Esophagus squamous epithelium (tissue), 5 donors: ENCODE data around the gene MICAL2. TPM values are rescaled to one million over a fixed set of nuclear protein-coding genes. Genes with fewer than 3 reads are reported as not detected.

Experiments used
- DNase-seq: peaks from one replicate; lab custom pipeline; 2025; lab: John Stamatoyannopoulos, UW
- H3K27ac ChIP-seq, 4 donors: fragments of 200-600 bp; sonication (generic); one replicate each; pipeline ENCODE4 v1.5.1; 2016 to 2019; ENCODE audit warnings: mild to moderate bottlenecking in 1 of 4
- H3K27me3 ChIP-seq, 4 donors: fragments of 200-600 bp; sonication (generic); 1 replicate in 3 of 4; 2 replicates in 1 of 4; pipeline versions ENCODE4 v1.5.1 to v1.6.0; 2017 to 2021; ENCODE audit warnings: antibody characterized with exemption in 1 of 4
- H3K36me3 ChIP-seq, 3 donors: fragments of 200-600 bp; sonication (generic); one replicate each; pipeline ENCODE4 v1.5.1; 2016 to 2019
- H3K4me1 ChIP-seq, 3 donors: fragments of 200-600 bp; sonication (generic); one replicate each; pipeline ENCODE4 v1.5.1; 2017 to 2019
- H3K4me3 ChIP-seq, 4 donors: fragments of 200-600 bp; sonication (generic); 1 replicate in 3 of 4; 2 replicates in 1 of 4; pipeline ENCODE4 v1.5.1; 2016 to 2019; ENCODE audit warnings: mild to moderate bottlenecking in 2 of 4, moderate library complexity in 1 of 4
- H3K9me3 ChIP-seq, 3 donors: fragments of 200-600 bp; sonication (generic); one replicate each; pipeline ENCODE4 v1.5.1; 2016 to 2019
- POLR2A ChIP-seq, 4 donors: fragments of 450-650 bp; IDR thresholded peaks; one replicate each; pipeline ENCODE4 v1.6.1; 2017; ENCODE audit warnings: antibody characterized with exemption in 4 of 4, mild to moderate bottlenecking in 4 of 4, moderate library complexity in 3 of 4
- WGBS, 2 donors: methylation state at CpG; one replicate each; pipeline ENCODE4 v1.1.5; 2018; 5-methylcytosine and 5-hydroxymethylcytosine counted together
- intact Hi-C: fragments of 100-400 bp; cut with DNase I; formaldehyde crosslinking; loops from one replicate; pipeline ENCODE4 v1.15.0; 2022
- total RNA-seq, 4 donors: library from RNA; depleted of rRNA; stranded (reverse); fragments of >200 nt; gene quantifications; one replicate each; pipeline ENCODE4 v1.1.0, GENCODE V29; 2016
- TF ChIP-seq, protein P1 (sequence below), 6 experiments: fragments of 450-650 bp in 4 of 6; fragments of 200-600 bp in 2 of 6; sonication (generic) in 2 of 6; IDR thresholded peaks; one replicate each; pipeline ENCODE4 v1.5.1; 2016 to 2019; ENCODE audit warnings: antibody characterized with exemption in 6 of 6, mild to moderate bottlenecking in 4 of 6, moderate library complexity in 4 of 6
- donor health status: DM: yes; HTN: yes; CAD: no.

Gene MICAL2
- total RNA-seq, 4 donors from 2014 or later: 10.1 to 49.0 (median 19.8) TPM

DNA sequence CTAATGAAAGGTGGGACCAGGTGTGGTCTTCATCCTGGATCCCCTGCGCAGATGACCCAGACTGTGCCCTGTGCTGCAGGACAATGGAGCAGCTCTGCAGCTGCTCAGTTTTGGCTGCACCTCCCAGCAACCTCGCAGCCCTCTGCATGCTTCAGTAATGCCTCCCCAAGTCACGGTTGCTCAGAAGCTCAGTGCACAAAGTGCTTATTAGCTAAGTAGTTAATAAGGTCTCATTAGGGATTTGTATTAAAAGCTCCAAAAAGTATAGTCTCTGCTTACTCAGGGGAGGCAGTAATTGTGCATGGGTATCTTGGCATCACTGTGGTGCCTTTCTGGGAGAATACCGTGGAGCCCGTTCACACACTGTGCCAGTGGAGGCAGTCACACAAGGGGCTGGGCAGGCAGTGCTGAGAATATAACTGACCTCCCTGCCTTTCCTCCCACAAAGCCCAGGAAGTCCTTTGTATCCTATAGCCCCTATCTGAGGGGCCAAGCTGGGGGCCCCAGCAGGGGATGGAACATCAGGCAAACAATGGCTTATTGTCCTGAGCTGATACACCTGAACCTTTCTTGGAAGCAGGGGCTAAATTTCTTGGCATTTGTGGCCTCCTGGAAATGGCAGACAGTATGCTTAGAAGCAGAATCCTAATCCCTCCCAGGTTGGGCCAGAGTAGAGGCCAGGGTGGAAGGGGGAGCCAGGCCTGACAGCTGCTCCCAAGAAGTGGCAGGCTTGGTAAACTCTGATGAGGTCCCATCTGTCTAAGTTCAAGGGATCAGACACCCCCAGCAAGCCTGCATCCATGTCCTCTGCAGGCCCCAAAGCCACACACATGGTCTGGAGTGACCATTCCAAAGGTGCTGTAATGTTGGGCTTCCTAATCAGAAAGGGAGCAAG, 141.5 kb downstream of the MICAL2 start:
- no peak for TF ChIP-seq POLR2A (IDR thresholded peaks at IDR 0.05)
- TF ChIP-seq, protein P1, sequence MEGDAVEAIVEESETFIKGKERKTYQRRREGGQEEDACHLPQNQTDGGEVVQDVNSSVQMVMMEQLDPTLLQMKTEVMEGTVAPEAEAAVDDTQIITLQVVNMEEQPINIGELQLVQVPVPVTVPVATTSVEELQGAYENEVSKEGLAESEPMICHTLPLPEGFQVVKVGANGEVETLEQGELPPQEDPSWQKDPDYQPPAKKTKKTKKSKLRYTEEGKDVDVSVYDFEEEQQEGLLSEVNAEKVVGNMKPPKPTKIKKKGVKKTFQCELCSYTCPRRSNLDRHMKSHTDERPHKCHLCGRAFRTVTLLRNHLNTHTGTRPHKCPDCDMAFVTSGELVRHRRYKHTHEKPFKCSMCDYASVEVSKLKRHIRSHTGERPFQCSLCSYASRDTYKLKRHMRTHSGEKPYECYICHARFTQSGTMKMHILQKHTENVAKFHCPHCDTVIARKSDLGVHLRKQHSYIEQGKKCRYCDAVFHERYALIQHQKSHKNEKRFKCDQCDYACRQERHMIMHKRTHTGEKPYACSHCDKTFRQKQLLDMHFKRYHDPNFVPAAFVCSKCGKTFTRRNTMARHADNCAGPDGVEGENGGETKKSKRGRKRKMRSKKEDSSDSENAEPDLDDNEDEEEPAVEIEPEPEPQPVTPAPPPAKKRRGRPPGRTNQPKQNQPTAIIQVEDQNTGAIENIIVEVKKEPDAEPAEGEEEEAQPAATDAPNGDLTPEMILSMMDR (IDR thresholded peaks at IDR 0.05): no peak
- intact Hi-C loops: no loop called here
- WGBS, 2 donors: 59 to 87% methylated on average over 3 to 4 of the region's 5 CpGs
- H3K4me1 ChIP-seq: peaks cover 0 to 34% (median 28%) of the 10 kb centered on the region in 3 donors
- no peak overlapping the region for H3K4me3 ChIP-seq
- H3K27me3 ChIP-seq: no peaks in the 10 kb centered on the region
- no peaks in the 10 kb centered on the region for H3K9me3 ChIP-seq
- H3K27ac ChIP-seq: no peak overlapping the region
- no peak for DNase-seq
- peaks cover 0 to 21% (median 5%) of the 10 kb centered on the region in 3 donors for H3K36me3 ChIP-seq

DNA sequence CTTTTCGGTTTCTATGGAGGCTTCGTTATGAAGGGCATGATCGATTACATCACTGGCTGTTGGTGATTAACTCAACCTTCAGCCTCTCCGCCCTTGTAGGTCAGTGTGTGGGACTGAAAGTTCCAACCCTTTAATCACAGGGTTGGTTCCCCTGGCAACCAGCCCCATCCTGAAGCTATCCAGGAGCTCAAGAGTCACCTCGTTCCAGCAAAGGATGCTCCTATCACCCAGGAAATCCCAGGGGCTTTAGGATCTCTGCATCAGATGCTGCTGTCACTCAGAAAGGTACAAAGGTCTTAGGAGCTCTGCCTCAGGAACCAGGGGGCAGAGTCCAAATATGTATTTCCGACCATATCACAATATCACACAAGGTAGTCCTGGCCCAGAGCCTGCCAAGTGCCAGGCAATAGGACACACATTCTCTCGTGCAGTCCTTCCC, 143.5 kb downstream of the MICAL2 start:
- Histone ChIP-seq H3K9me3 (no peaks in the 10 kb centered on the region), H3K4me3 (no peak overlapping the region), H3K36me3 (peaks cover 0 to 40% (median 5%) of the 10 kb centered on the region in 3 donors), H3K27ac (no peak overlapping the region), H3K27me3 (no peaks in the 10 kb centered on the region), H3K4me1 (peaks cover 0 to 24% (median 16%) of the 10 kb centered on the region in 3 donors)
- DNase-seq: no peak
- TF ChIP-seq, protein P1 (IDR thresholded peaks at IDR 0.05): no peak
- TF ChIP-seq POLR2A (IDR thresholded peaks at IDR 0.05): no peak
- WGBS, 2 donors: 94 to 97% methylated on average over 6 of the region's 7 CpGs
- intact Hi-C loops: no loop called here

DNA sequence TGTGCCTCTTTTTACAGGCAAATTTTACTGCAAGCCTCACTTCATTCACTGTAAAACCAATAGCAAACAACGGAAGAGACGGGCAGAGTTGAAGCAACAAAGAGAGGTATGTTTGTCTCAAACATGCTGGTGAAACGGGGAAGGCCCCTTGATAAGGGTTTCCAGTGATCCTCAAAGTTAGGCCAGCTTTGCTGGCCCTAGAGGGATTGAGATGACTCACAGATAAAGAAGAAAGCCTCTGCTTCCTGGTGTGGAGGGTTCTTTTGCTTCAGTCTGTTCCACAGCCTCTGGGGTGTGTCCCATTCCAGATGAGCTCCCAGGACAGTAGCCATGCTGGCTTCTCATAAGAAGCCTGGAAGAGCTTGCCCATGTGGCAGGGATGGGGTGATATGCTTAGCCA, 148.1 kb downstream of the MICAL2 start:
- H3K4me3 ChIP-seq: no peak overlapping the region
- H3K36me3 ChIP-seq: peaks cover 0 to 58% (median 10%) of the 10 kb centered on the region in 3 donors
- no peak for TF ChIP-seq POLR2A (IDR thresholded peaks at IDR 0.05)
- TF ChIP-seq, protein P1 (IDR thresholded peaks at IDR 0.05): no peak
- no peak for DNase-seq
- H3K4me1 ChIP-seq: peaks cover 0 to 10% (median 4%) of the 10 kb centered on the region in 3 donors
- 37 to 56% methylated on average over 3 of the region's 3 CpGs for WGBS, 2 donors
- intact Hi-C loops: no loop called here
- no peaks in the 10 kb centered on the region for H3K9me3 ChIP-seq
- H3K27ac ChIP-seq: no peak overlapping the region
- no peaks in the 10 kb centered on the region for H3K27me3 ChIP-seq

DNA sequence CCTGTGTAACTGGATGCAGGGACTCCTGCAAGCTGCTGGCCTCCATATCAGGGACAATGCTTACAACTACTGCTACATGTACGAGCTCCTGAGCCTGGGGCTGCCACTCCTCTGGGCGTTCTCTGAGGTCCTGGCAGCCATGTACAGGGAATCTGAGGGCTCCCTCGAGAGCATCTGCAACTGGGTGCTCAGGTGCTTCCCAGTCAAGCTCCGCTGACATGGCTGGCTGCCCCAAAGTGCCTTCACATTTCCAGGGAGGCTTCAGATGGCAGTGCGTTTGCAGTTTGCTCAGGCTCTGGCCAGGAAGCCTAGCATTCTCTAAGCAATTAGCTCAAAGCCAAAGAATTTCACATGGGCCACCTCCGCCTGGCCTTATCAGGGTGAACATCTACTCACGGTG, 149.6 kb downstream of the MICAL2 start:
- no peak overlapping the region for H3K4me3 ChIP-seq
- peaks cover 0 to 68% (median 10%) of the 10 kb centered on the region in 3 donors for H3K36me3 ChIP-seq
- no peaks in the 10 kb centered on the region for H3K9me3 ChIP-seq
- WGBS, 2 donors: 83 to 84% methylated on average over 2 to 7 of the region's 7 CpGs
- no peak overlapping the region for H3K27ac ChIP-seq
- no peaks in the 10 kb centered on the region for H3K27me3 ChIP-seq
- intact Hi-C loops: no loop called here
- no peak for DNase-seq
- TF ChIP-seq, protein P1 (IDR thresholded peaks at IDR 0.05): no peak
- no peak for TF ChIP-seq POLR2A (IDR thresholded peaks at IDR 0.05)
- peaks cover 0 to 10% (median 4%) of the 10 kb centered on the region in 3 donors for H3K4me1 ChIP-seq
